Endothelial cell of umbilical vein (primary cell): ENCODE measurements around the gene C16orf95. TPM values are rescaled to one million over a fixed set of nuclear protein-coding genes. Genes with fewer than 3 reads are reported as not detected.
"Not testable (repeated sequence)": the region's sequence is repeated elsewhere in the genome, so short reads cannot be mapped to it uniquely, and the experiment has no call there.

Experiments
- BruUV-seq: library from RNA; stranded (reverse); fragments of 400-500 nt; replicated peaks from 2 replicates; lab custom pipeline; 2021; lab: Mats Ljungman, UMichigan
- CTCF ChIA-PET: fragments of 300-600, 350-600 bp; sonication (Branson Sonifier 250); formaldehyde crosslinking; loops from one replicate; lab custom pipeline; 2021; ENCODE audit warnings: antibody characterized with exemption, inconsistent platforms; lab: Charles Lee
- POLR2A ChIA-PET: fragments of 300-600, 350-600 bp; sonication (Branson Sonifier 250); formaldehyde crosslinking; loops from one replicate; lab custom pipeline; 2021; ENCODE audit warnings: antibody characterized with exemption, inconsistent platforms; lab: Charles Lee
- DNase-seq: peaks from one replicate; pipeline ENCODE4 v3.0.0-alpha.2; 2011; ENCODE audit warnings: low read depth, low spot score
- FAIRE-seq: peaks from 2 replicates; lab custom pipeline; 2011; peaks lifted over from hg19 to GRCh38; lab: Jason Lieb, UNC
- H2AFZ ChIP-seq: 2 replicates; pipeline ENCODE4 v1.6.0; 2012; ENCODE audit warnings: low read depth, low read length, control low read depth, inconsistent platforms
- H3K27ac ChIP-seq: 2 replicates; pipeline ENCODE4 v1.5.1; 2011; ENCODE audit warnings: low read depth, mild to moderate bottlenecking, control low read depth, low read length, moderate library complexity; ENCODE audit not compliant: insufficient read depth
- H3K27me3 ChIP-seq, 2 experiments: 2 replicates each; pipeline versions ENCODE4 v1.6.0 to v1.6.1; 2011; ENCODE audit warnings: low read length in 2 of 2, mixed read lengths in 1 of 2; ENCODE audit not compliant: control insufficient read depth in 2 of 2, insufficient read depth in 2 of 2
- H3K36me3 ChIP-seq, 2 experiments: 2 replicates in 1 of 2; 3 replicates in 1 of 2; pipeline ENCODE4 v1.5.1; 2011; ENCODE audit warnings: low read length in 2 of 2, mild to moderate bottlenecking in 1 of 2, moderate library complexity in 1 of 2; ENCODE audit not compliant: control insufficient read depth in 2 of 2, insufficient read depth in 2 of 2; ENCODE audit errors: extremely low read depth in 1 of 2
- H3K4me1 ChIP-seq: 3 replicates; pipeline ENCODE4 v1.5.1; 2011; ENCODE audit warnings: mild to moderate bottlenecking, low read length; ENCODE audit not compliant: control insufficient read depth, insufficient read depth; ENCODE audit errors: extremely low read depth
- H3K4me2 ChIP-seq: 2 replicates; pipeline ENCODE4 v1.6.1; 2011; ENCODE audit warnings: low read length, control low read depth, mixed read lengths; ENCODE audit not compliant: insufficient read depth
- H3K4me3 ChIP-seq, 3 experiments: fragments of 200-600 bp in 1 of 3; sonication (generic), shearing (Covaris generic) in 1 of 3; replicated peaks in 1 of 3; 2 replicates each; pipeline ENCODE4 v1.5.1; 2011 to 2016; ENCODE audit warnings: control low read depth in 3 of 3, low read length in 3 of 3, mild to moderate bottlenecking in 2 of 3, inconsistent platforms in 1 of 3, low read depth in 1 of 3, moderate library complexity in 1 of 3; ENCODE audit not compliant: insufficient read depth in 1 of 3
- H3K79me2 ChIP-seq: 2 replicates; pipeline ENCODE4 v1.6.0; 2012; ENCODE audit warnings: low read length, inconsistent platforms; ENCODE audit not compliant: control insufficient read depth, insufficient read depth
- H3K9ac ChIP-seq: replicated peaks from 2 replicates; pipeline ENCODE3; 2011; ENCODE audit warnings: low read length, control low read depth; ENCODE audit not compliant: insufficient read depth; ENCODE audit errors: extremely low read depth
- H3K9me1 ChIP-seq: replicated peaks from 3 replicates; pipeline ENCODE4 v1.6.0; 2011; ENCODE audit warnings: mild to moderate bottlenecking, low read length; ENCODE audit not compliant: control insufficient read depth, insufficient read depth; ENCODE audit errors: extremely low read depth
- H3K9me3 ChIP-seq: replicated peaks from 2 replicates; pipeline ENCODE4 v1.5.1; 2012; ENCODE audit warnings: low read length, inconsistent platforms; ENCODE audit not compliant: control insufficient read depth, insufficient read depth
- H4K20me1 ChIP-seq: replicated peaks from 2 replicates; pipeline ENCODE3; 2011; ENCODE audit warnings: mild to moderate bottlenecking, low read length; ENCODE audit not compliant: control insufficient read depth, insufficient read depth; ENCODE audit errors: extremely low read depth
- CTCF ChIP-seq, 2 donors: IDR thresholded peaks; 1 replicate in 1 of 2; 2 replicates in 1 of 2; pipeline ENCODE4 v1.5.1; 2011; ENCODE audit warnings: low read length in 2 of 2, mild to moderate bottlenecking in 2 of 2, moderate library complexity in 2 of 2, control low read depth in 1 of 2, inconsistent platforms in 1 of 2, low read depth in 1 of 2; ENCODE audit not compliant: insufficient read depth in 1 of 2; ENCODE audit errors: extremely low read depth in 1 of 2
- EZH2 ChIP-seq: IDR thresholded peaks from 2 replicates; pipeline ENCODE4 v1.6.1; 2012; ENCODE audit warnings: borderline replicate concordance, low read depth, mild to moderate bottlenecking, moderate library complexity, low read length, inconsistent platforms; ENCODE audit not compliant: severe bottlenecking
- FOS ChIP-seq: IDR thresholded peaks from 2 replicates; pipeline ENCODE4 v1.6.1; 2011; ENCODE audit warnings: mild to moderate bottlenecking, low read length, moderate library complexity, borderline replicate concordance; ENCODE audit not compliant: insufficient read depth
- GATA2 ChIP-seq: IDR thresholded peaks from 2 replicates; pipeline ENCODE4 v1.7.0; 2011; ENCODE audit warnings: low read depth, mild to moderate bottlenecking, moderate library complexity, mixed read lengths, low read length; ENCODE audit not compliant: insufficient read length, insufficient read depth
- JUN ChIP-seq: IDR thresholded peaks from 2 replicates; pipeline ENCODE4 v1.6.1; 2011; ENCODE audit warnings: borderline replicate concordance, low read depth; ENCODE audit not compliant: insufficient read length, insufficient read depth
- MYC ChIP-seq: IDR thresholded peaks from one replicate; pipeline ENCODE4 v1.6.1; 2011; ENCODE audit warnings: mild to moderate bottlenecking, low read depth, low read length
- POLR2A ChIP-seq: IDR thresholded peaks from 2 replicates; pipeline ENCODE4 v1.6.1; 2012; ENCODE audit warnings: low read depth, mild to moderate bottlenecking, control low read depth, low read length
- POLR2AphosphoS5 ChIP-seq: IDR thresholded peaks from 2 replicates; pipeline ENCODE4 v1.6.1; 2012; ENCODE audit warnings: low read depth, mild to moderate bottlenecking, control low read depth, low read length, moderate library complexity; ENCODE audit not compliant: insufficient read depth
- dilution Hi-C: fragments of 300-500 bp; cut with MboI; formaldehyde crosslinking; loops from one replicate; pipeline ENCODE4 v1.15.0; 2019; ENCODE audit warnings: low sequenced_read_pairs; ENCODE audit not compliant: extremely low pct_ligation_motif_present
- intact Hi-C: fragments of 100-400 bp; cut with micrococcal nuclease; formaldehyde crosslinking; loops from one replicate; pipeline ENCODE4 v1.10.0; 2022
- polyA plus RNA-seq, 4 experiments: library from polyadenylated mRNA; depleted of rRNA in 3 of 4; stranded (reverse) in 3 of 4; unstranded in 1 of 4; fragments of >200 nt; gene quantifications; 2 replicates each; pipeline versions ENCODE4 v1.2.1 to v1.2.3, GENCODE V29; 2011 to 2012; ENCODE audit warnings: missing spikeins in 1 of 4
- total RNA-seq: library from RNA; stranded (reverse); gene quantifications from 2 replicates; pipeline ENCODE4 v1.2.3, GENCODE V29; 2021
- TF ChIP-seq, protein P1 (sequence below): IDR thresholded peaks from 2 replicates; pipeline ENCODE4 v1.6.1; 2011; ENCODE audit not compliant: insufficient read depth, insufficient read length

Gene C16orf95
- total and polyA plus RNA-seq, 2 donors (not counting 3 experiments of a cell fraction or from before 2014, with no cell fraction given) = 4.0 to 6.6 TPM

- POLR2A ChIA-PET = no interaction called here
- H3K79me2 ChIP-seq = no peaks in the 10 kb centered on the region
- no peaks in the 10 kb centered on the region for H3K4me1 ChIP-seq
- no peaks in the 10 kb centered on the region for H3K9me1 ChIP-seq
- FAIRE-seq (no peak), DNase-seq (no peak)
- CTCF ChIA-PET = interaction anchor here (1.0 to 1.9 kb wide), 4 partner anchors 13 to 183 kb away, joined by 3 to 6 read pairs (median 3); no protein-coding TSS in a partner anchor
- H3K27me3 ChIP-seq = no peaks in the 10 kb centered on the region
- H2AFZ ChIP-seq = no peak overlapping the region
- H3K27ac ChIP-seq = no peak overlapping the region
- H4K20me1 ChIP-seq = no peaks in the 10 kb centered on the region
- no peak overlapping the region for H3K4me3 ChIP-seq
- BruUV-seq = no TSS peak
- H3K36me3 ChIP-seq = no peaks in the 10 kb centered on the region
- intact Hi-C loops (no loop called here), dilution Hi-C loops (no loop called here)
- H3K9ac ChIP-seq = no peak overlapping the region
- H3K4me2 ChIP-seq = no peak overlapping the region
- no peaks in the 10 kb centered on the region for H3K9me3 ChIP-seq
- TF ChIP-seq POLR2AphosphoS5 (no peak), JUN (no peak), POLR2A (no peak), FOS (no peak), CTCF (IDR thresholded peaks at IDR 0.05; ENCODE audit: extremely low read depth in 1 of 2, insufficient read depth in 1 of 2, low read depth in 1 of 2, low read length in 2 of 2) (no peak), GATA2 (no peak), MYC (no peak), EZH2 (no peak)
- TF ChIP-seq, protein P1, sequence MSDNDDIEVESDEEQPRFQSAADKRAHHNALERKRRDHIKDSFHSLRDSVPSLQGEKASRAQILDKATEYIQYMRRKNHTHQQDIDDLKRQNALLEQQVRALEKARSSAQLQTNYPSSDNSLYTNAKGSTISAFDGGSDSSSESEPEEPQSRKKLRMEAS = no peak
These were observed 57.8 kb downstream of the C16orf95 start for GRCh38 chr16:87259431-87259830.

DNA sequence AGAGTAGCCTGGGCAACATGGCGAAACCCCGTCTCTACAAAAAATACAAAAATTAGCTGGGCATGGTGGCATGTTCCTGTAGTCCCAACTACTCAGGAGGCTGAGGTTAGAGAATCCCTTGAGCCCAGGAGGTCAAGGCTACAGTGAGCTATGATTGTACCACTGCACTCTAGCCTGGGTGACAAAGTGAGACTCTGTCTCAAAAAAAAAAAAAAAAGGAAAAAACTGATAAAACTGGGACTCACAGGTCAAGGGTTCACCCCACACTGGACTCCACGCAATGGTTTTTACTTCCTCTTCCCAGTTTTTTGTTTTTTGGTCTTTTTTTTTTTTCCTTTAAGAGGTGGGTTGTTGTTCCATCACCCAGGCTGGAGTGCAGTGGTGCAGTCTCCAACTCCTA lies 58.5 kb downstream of the C16orf95 start:
- H3K4me1 ChIP-seq, H3K9ac ChIP-seq, H3K79me2 ChIP-seq, POLR2A ChIA-PET, H4K20me1 ChIP-seq, H3K36me3 ChIP-seq, H3K9me3 ChIP-seq, FAIRE-seq, H3K27me3 ChIP-seq, intact Hi-C loops, dilution Hi-C loops, BruUV-seq, H2AFZ ChIP-seq, H3K4me2 ChIP-seq, H3K4me3 ChIP-seq, H3K9me1 ChIP-seq, H3K27ac ChIP-seq, DNase-seq: not testable (repeated sequence)
- CTCF ChIA-PET = interaction anchor here (1.0 to 1.3 kb wide), 3 partner anchors 13 to 182 kb away, joined by 3 read pairs; no protein-coding TSS in a partner anchor
